ENCODE data around the gene SH3PXD2A. TPM values are rescaled to one million over a fixed set of nuclear protein-coding genes. Genes with fewer than 3 reads are reported as not detected.

The SH3PXD2A gene
- total RNA-seq, 2 experiments from 2014 or later = 6.7 to 7.7 TPM

GRCh38 chr10:103551619-103552602 is 303.5 kb downstream of the SH3PXD2A start:
- no peaks in the 10 kb centered on the region for H3K9me3 Mint-ChIP-seq (ENCODE audit: low read depth)
- ChIA-PET CTCF (interaction anchor here (0.6 to 0.7 kb wide), 3 partner anchors 12 to 250 kb away, joined by 3 to 5 read pairs (median 4); no protein-coding TSS in a partner anchor), POLR2A (no interaction called here)
- ATAC-seq = no peak
- DNase-seq = no peak
- H3K4me1 Mint-ChIP-seq = peaks cover 25% of the 10 kb centered on the region
- H3K36me3 Mint-ChIP-seq (ENCODE audit: low read depth) = no peaks in the 10 kb centered on the region
- H3K27me3 Mint-ChIP-seq = peaks cover 18% of the 10 kb centered on the region
- intact Hi-C loops (cut with DNase I, micrococcal nuclease) = no loop called here
- no peak overlapping the region for H3K4me3 Mint-ChIP-seq
- no peak overlapping the region for H3K27ac Mint-ChIP-seq

DNA sequence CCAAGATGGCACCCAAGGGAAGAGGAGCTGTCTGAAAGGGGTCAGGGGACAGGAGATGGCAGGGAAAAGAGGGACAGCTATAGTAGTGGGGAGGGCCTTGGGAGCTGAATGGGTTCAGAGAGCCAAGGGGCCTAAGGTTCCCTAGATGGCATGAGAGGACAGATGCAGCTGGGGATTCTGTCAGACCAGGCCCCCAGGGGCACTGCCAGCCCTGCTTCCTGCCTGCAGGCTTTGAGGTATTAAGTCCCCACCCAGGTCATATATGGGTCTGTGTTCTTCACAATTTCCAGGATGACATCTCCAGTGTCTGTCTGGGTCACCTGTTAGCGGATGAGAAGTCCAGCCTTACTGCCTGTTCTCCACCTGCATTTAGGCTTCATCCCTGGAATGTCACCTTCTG is 305.1 kb downstream of the SH3PXD2A start:
- intact Hi-C loops (cut with DNase I, micrococcal nuclease) = no loop called here
- no peak overlapping the region for H3K4me3 Mint-ChIP-seq
- no peaks in the 10 kb centered on the region for H3K9me3 Mint-ChIP-seq (ENCODE audit: low read depth)
- H3K4me1 Mint-ChIP-seq = peaks cover 19% of the 10 kb centered on the region
- no peaks in the 10 kb centered on the region for H3K36me3 Mint-ChIP-seq (ENCODE audit: low read depth)
- POLR2A ChIA-PET = no interaction called here
- CTCF ChIA-PET = interaction anchor here (0.9 to 1.1 kb wide), 2 partner anchors 27 to 43 kb away, joined by 3 read pairs; no protein-coding TSS in a partner anchor
- DNase-seq (no peak), ATAC-seq (no peak)
- no peak overlapping the region for H3K27ac Mint-ChIP-seq
- peaks cover 13% of the 10 kb centered on the region for H3K27me3 Mint-ChIP-seq

DNA sequence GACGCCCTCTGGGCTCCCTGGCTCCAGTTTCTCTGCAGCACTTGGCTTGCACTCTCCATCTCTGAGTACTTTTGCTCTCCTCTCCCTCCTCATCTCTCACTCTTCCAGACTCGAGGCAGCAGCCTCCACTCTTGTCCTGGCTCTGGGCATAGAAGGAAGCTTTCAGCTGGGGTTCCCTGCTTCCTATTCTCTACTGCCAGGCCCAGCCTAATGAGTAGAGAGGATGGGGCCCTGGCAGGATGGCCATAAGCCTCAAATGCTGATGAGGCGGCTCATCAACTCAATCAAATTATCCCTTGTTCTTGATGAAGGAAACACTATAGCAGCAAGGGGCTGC is 306.1 kb downstream of the SH3PXD2A start:
- H3K4me3 Mint-ChIP-seq = no peak overlapping the region
- H3K27me3 Mint-ChIP-seq = peaks cover 7% of the 10 kb centered on the region
- no peak for DNase-seq
- CTCF ChIA-PET = no interaction called here
- ATAC-seq = no peak
- H3K27ac Mint-ChIP-seq = no peak overlapping the region
- H3K4me1 Mint-ChIP-seq = peaks cover 13% of the 10 kb centered on the region
- H3K9me3 Mint-ChIP-seq (ENCODE audit: low read depth) = no peaks in the 10 kb centered on the region
- POLR2A ChIA-PET = no interaction called here
- intact Hi-C loops (cut with DNase I, micrococcal nuclease) = no loop called here
- H3K36me3 Mint-ChIP-seq (ENCODE audit: low read depth) = no peaks in the 10 kb centered on the region

DNA sequence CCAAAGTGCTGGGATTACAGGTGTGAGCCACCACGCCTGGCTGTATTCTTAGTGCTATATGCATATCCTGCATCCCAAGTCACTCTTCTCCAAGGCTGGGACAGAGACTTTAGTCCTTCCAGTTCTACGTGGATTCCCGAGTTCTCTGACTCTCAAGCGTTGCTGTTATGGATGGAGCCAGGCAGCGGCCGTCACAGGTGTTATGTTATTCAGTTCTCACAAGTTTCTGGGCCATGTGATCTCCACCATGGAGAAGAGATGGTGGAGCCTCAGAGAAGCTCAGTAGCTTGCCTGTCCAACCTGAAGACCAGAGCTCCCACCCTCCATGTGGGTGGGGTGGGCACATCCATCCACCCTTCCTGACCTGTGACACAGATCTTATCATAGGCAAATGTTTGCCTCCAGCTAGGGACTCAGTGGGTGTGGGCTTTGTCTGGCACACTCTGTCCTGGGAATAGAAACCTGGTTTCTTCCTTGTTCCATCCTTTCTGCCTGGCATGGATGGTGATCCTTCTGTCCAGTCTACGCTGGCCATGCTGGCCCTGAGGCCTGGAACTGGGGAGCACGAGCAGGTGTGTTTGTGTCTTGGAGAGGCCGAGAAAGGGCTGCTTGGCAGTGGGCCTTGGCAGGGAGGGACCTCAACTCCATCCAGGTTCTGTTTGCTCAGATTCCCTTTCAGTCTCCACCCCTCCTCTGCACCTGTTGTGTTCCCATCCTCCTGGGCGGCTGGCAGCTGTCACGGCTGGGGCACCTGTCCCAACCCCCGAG is 306.6 kb downstream of the SH3PXD2A start:
- no peak overlapping the region for H3K27ac Mint-ChIP-seq
- no peak for ATAC-seq
- H3K27me3 Mint-ChIP-seq = peaks cover 4% of the 10 kb centered on the region
- no peak for DNase-seq
- H3K9me3 Mint-ChIP-seq (ENCODE audit: low read depth) = no peaks in the 10 kb centered on the region
- POLR2A ChIA-PET = no interaction called here
- peaks cover 8% of the 10 kb centered on the region for H3K4me1 Mint-ChIP-seq
- intact Hi-C loops (cut with DNase I, micrococcal nuclease) = no loop called here
- H3K36me3 Mint-ChIP-seq (ENCODE audit: low read depth) = no peaks in the 10 kb centered on the region
- H3K4me3 Mint-ChIP-seq = no peak overlapping the region
- CTCF ChIA-PET = no interaction called here

DNA sequence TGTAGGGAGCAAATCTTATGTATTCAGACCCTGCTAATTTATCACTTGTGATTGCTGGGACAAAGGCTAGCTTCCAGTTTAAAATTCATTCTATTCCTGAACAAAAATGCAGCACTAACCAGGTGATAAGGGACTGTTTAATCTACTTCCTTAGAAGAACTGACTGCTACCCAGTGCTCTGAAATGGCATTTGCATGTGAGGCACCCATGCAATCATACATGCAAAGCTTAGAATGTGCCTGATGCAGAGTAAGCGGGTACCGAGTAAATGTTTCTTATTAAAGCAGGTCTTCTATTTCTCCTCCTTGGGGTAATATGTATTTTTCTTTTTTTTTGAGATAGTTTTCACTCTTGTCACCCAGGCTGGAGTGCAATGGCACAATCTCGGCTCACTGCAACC is 307.4 kb downstream of the SH3PXD2A start:
- H3K27ac Mint-ChIP-seq = no peak overlapping the region
- peaks cover 6% of the 10 kb centered on the region for H3K27me3 Mint-ChIP-seq
- H3K4me3 Mint-ChIP-seq = no peak overlapping the region
- H3K9me3 Mint-ChIP-seq (ENCODE audit: low read depth) = no peaks in the 10 kb centered on the region
- ATAC-seq (no peak), DNase-seq (no peak)
- H3K36me3 Mint-ChIP-seq (ENCODE audit: low read depth) = no peaks in the 10 kb centered on the region
- ChIA-PET POLR2A (interaction anchor here (0.6 kb wide), 1 partner anchor 435 kb away, joined by 12 read pairs; no protein-coding TSS in a partner anchor), CTCF (no interaction called here)
- H3K4me1 Mint-ChIP-seq = peaks cover 4% of the 10 kb centered on the region
- intact Hi-C loops (cut with DNase I, micrococcal nuclease) = no loop called here

GRCh38 chr10:103547391-103547946 is 307.9 kb downstream of the SH3PXD2A start:
- peaks cover 9% of the 10 kb centered on the region for H3K4me1 Mint-ChIP-seq
- no peak overlapping the region for H3K4me3 Mint-ChIP-seq
- H3K9me3 Mint-ChIP-seq (ENCODE audit: low read depth) = no peaks in the 10 kb centered on the region
- H3K27me3 Mint-ChIP-seq = peaks cover 3% of the 10 kb centered on the region
- ChIA-PET CTCF (interaction anchor here (0.6 to 2.8 kb wide), 2 partner anchors 17 to 80 kb away, joined by 4 to 18 read pairs; no protein-coding TSS in a partner anchor), POLR2A (interaction anchor here (0.6 kb wide), 1 partner anchor 435 kb away, joined by 12 read pairs; no protein-coding TSS in a partner anchor)
- intact Hi-C loops (cut with DNase I, micrococcal nuclease) = no loop called here
- H3K36me3 Mint-ChIP-seq (ENCODE audit: low read depth) = no peaks in the 10 kb centered on the region
- ATAC-seq (no peak), DNase-seq (no peak)
- no peak overlapping the region for H3K27ac Mint-ChIP-seq

- Mint-ChIP-seq H3K9me3 (ENCODE audit: low read depth) (no peaks in the 10 kb centered on the region), H3K4me3 (no peak overlapping the region), H3K27ac (no peak overlapping the region), H3K27me3 (peaks cover 3% of the 10 kb centered on the region), H3K36me3 (ENCODE audit: low read depth) (no peaks in the 10 kb centered on the region), H3K4me1 (peaks cover 11% of the 10 kb centered on the region)
- POLR2A ChIA-PET = no interaction called here
- CTCF ChIA-PET = interaction anchor here (0.8 to 2.8 kb wide), 3 partner anchors 18 to 140 kb away, joined by 3 to 18 read pairs (median 3); no protein-coding TSS in a partner anchor
- intact Hi-C loops (cut with DNase I, micrococcal nuclease) = no loop called here
- no peak for ATAC-seq
- DNase-seq = no peak
Measured at GRCh38 chr10:103546401-103546800, 309.0 kb downstream of the SH3PXD2A start.

- no peaks in the 10 kb centered on the region for H3K9me3 Mint-ChIP-seq (ENCODE audit: low read depth)
- CTCF ChIA-PET = interaction anchor here (0.7 to 2.8 kb wide), 4 partner anchors 9 to 60 kb away, joined by 3 to 18 read pairs (median 3); no protein-coding TSS in a partner anchor
Measured at GRCh38 chr10:103545771-103546281, 309.6 kb downstream of the SH3PXD2A start.

GRCh38 chr10:103545366-103545765 is 310.0 kb downstream of the SH3PXD2A start:
- CTCF ChIA-PET = interaction anchor here (0.7 to 2.8 kb wide), 4 partner anchors 9 to 60 kb away, joined by 3 to 18 read pairs (median 3); no protein-coding TSS in a partner anchor

More at GRCh38 chr10:103545771-103546281, 309.6 kb downstream of the SH3PXD2A start:
- intact Hi-C loops (cut with DNase I, micrococcal nuclease) = no loop called here
- no peak overlapping the region for H3K4me3 Mint-ChIP-seq
- peaks cover 7% of the 10 kb centered on the region for H3K27me3 Mint-ChIP-seq
- H3K27ac Mint-ChIP-seq = no peak overlapping the region
- H3K4me1 Mint-ChIP-seq = peaks cover 11% of the 10 kb centered on the region
- ATAC-seq (no peak), DNase-seq (no peak)
- no peaks in the 10 kb centered on the region for H3K36me3 Mint-ChIP-seq (ENCODE audit: low read depth)
- POLR2A ChIA-PET = no interaction called here

GRCh38 chr10:103544657-103545310 is 310.6 kb downstream of the SH3PXD2A start:
- H3K27me3 Mint-ChIP-seq = peaks cover 7% of the 10 kb centered on the region
- POLR2A ChIA-PET = no interaction called here
- H3K9me3 Mint-ChIP-seq (ENCODE audit: low read depth) = no peaks in the 10 kb centered on the region
- H3K4me1 Mint-ChIP-seq = peaks cover 11% of the 10 kb centered on the region
- H3K36me3 Mint-ChIP-seq (ENCODE audit: low read depth) = no peaks in the 10 kb centered on the region
- intact Hi-C loops (cut with DNase I, micrococcal nuclease) = no loop called here
- no peak for DNase-seq
- H3K27ac Mint-ChIP-seq = no peak overlapping the region
- ATAC-seq = no peak
- CTCF ChIA-PET = interaction anchor here (0.5 to 2.8 kb wide), 3 partner anchors 10 to 200 kb away, joined by 3 to 18 read pairs (median 3); no protein-coding TSS in a partner anchor
- no peak overlapping the region for H3K4me3 Mint-ChIP-seq

More at GRCh38 chr10:103545366-103545765, 310.0 kb downstream of the SH3PXD2A start:
- no peaks in the 10 kb centered on the region for H3K36me3 Mint-ChIP-seq (ENCODE audit: low read depth)
- DNase-seq (no peak), ATAC-seq (no peak)
- H3K4me3 Mint-ChIP-seq = no peak overlapping the region
- H3K4me1 Mint-ChIP-seq = peaks cover 11% of the 10 kb centered on the region
- no peaks in the 10 kb centered on the region for H3K9me3 Mint-ChIP-seq (ENCODE audit: low read depth)
- H3K27me3 Mint-ChIP-seq = peaks cover 7% of the 10 kb centered on the region
- intact Hi-C loops (cut with DNase I, micrococcal nuclease) = no loop called here
- POLR2A ChIA-PET = no interaction called here
- H3K27ac Mint-ChIP-seq = no peak overlapping the region

Measured in activated CD4-positive, alpha-beta T cell treated with anti-CD3 and anti-CD28 coated beads for 36 hours (primary cell).